HCT116 (cell line): ENCODE data around the gene DVL1. TPM values are rescaled to one million over a fixed set of nuclear protein-coding genes. Genes with fewer than 3 reads are reported as not detected.

Experiments
- ATAC-seq: fragments of 200-7000 bp; cut with Tn5 transposase; 2 replicates; pipeline ENCODE4 v1.9.1; 2020; ENCODE audit warnings: mild to moderate bottlenecking, moderate library complexity
- BruUV-seq: library from RNA; stranded (reverse); fragments of 400-500 nt; replicated peaks from 2 replicates; lab custom pipeline; 2021; lab: Mats Ljungman, UMichigan
- CTCF ChIA-PET: fragments of 300-600 bp; sonication (Branson Sonifier 250); formaldehyde crosslinking; loops from one replicate; lab custom pipeline; 2021; ENCODE audit warnings: antibody characterized with exemption; lab: Charles Lee
- POLR2A ChIA-PET: fragments of 300-600, 350-600 bp; sonication (Branson Sonifier 250); formaldehyde crosslinking; loops from one replicate; lab custom pipeline; 2021; ENCODE audit warnings: antibody characterized with exemption; lab: Charles Lee
- RAD21 ChIA-PET, 2 experiments: fragments of 300-600 bp; sonication (Branson Sonifier 250); formaldehyde crosslinking; loops; one replicate each; lab custom pipeline; 2023; ENCODE audit warnings: low total read pairs in 2 of 2; ENCODE audit not compliant: uncharacterized antibody in 2 of 2, unreplicated experiment in 2 of 2, low non-redundant PET in 1 of 2; lab: Charles Lee
- DNase-seq: peaks from one replicate; pipeline ENCODE4 v3.0.0-alpha.2; 2010; ENCODE audit warnings: low read depth, low spot score
- H2AFZ ChIP-seq: fragments of 200-600 bp; shearing (Covaris generic), sonication (generic); 2 replicates; pipeline ENCODE4 v1.6.1; 2017; ENCODE audit warnings: low read depth, mixed run types, mixed read lengths, antibody characterized with exemption, low read length; ENCODE audit not compliant: poor library complexity, severe bottlenecking
- H3K27ac ChIP-seq: 2 replicates; pipeline ENCODE4 v1.5.1; 2012; ENCODE audit warnings: low read depth, low read length
- H3K27me3 ChIP-seq: fragments of 200-600 bp; sonication (generic); 2 replicates; pipeline ENCODE4 v1.6.1; 2016; ENCODE audit warnings: mixed run types, low read length, mixed read lengths; ENCODE audit not compliant: insufficient read depth
- H3K36me3 ChIP-seq, 2 experiments: fragments of 200-500 bp in 1 of 2; fragments of 200-600 bp in 1 of 2; sonication (Bioruptor generic) in 1 of 2; sonication (generic) in 1 of 2; 2 replicates each; pipeline versions ENCODE4 v1.5.1 to v1.6.1; 2014 to 2016; ENCODE audit warnings: low read length in 2 of 2, inconsistent platforms in 1 of 2, mixed read lengths in 1 of 2, mixed run types in 1 of 2; ENCODE audit not compliant: insufficient read depth in 2 of 2, control insufficient read depth in 1 of 2
- H3K4me1 ChIP-seq, 2 experiments: fragments of 200-600 bp in 1 of 2; sonication (generic) in 1 of 2; 2 replicates each; pipeline versions ENCODE4 v1.5.1 to v1.6.1; 2012 to 2017; ENCODE audit warnings: low read length in 2 of 2, inconsistent platforms in 1 of 2, mild to moderate bottlenecking in 1 of 2, mixed read lengths in 1 of 2, mixed run types in 1 of 2, moderate library complexity in 1 of 2; ENCODE audit not compliant: insufficient read depth in 2 of 2, control insufficient read depth in 1 of 2
- H3K4me2 ChIP-seq: fragments of 200-600 bp; sonication (generic); 2 replicates; pipeline ENCODE4 v1.6.1; 2017; ENCODE audit warnings: mixed run types, low read length, mixed read lengths
- H3K4me3 ChIP-seq, 2 experiments: fragments of 200-600 bp in 1 of 2; sonication (generic) in 1 of 2; replicated peaks in 1 of 2; 2 replicates each; pipeline ENCODE4 v1.5.1; 2011 to 2016; ENCODE audit warnings: low read length in 2 of 2, control low read depth in 1 of 2, low read depth in 1 of 2, mild to moderate bottlenecking in 1 of 2, mixed read lengths in 1 of 2, mixed run types in 1 of 2
- H3K79me2 ChIP-seq: fragments of 200-600 bp; sonication (generic); 2 replicates; pipeline ENCODE4 v1.6.1; 2017; ENCODE audit warnings: mild to moderate bottlenecking, mixed run types, low read length, moderate library complexity, mixed read lengths; ENCODE audit not compliant: insufficient read depth
- H3K9ac ChIP-seq: fragments of 200-600 bp; sonication (generic); 2 replicates; pipeline ENCODE4 v1.6.1; 2016; ENCODE audit warnings: low read length, mixed read lengths
- H3K9me2 ChIP-seq: fragments of 200-600 bp; sonication (generic), shearing (Covaris generic); 2 replicates; pipeline ENCODE4 v1.6.1; 2017; ENCODE audit warnings: mixed run types, mild to moderate bottlenecking, moderate library complexity; ENCODE audit not compliant: insufficient read depth
- H3K9me3 ChIP-seq, 2 experiments: fragments of 200-500 bp in 1 of 2; fragments of 200-600 bp in 1 of 2; sonication (Bioruptor generic) in 1 of 2; sonication (generic) in 1 of 2; 2 replicates each; pipeline ENCODE4 v1.6.1; 2014 to 2017; ENCODE audit warnings: low read length in 2 of 2, mixed read lengths in 2 of 2, inconsistent platforms in 1 of 2, low read depth in 1 of 2, mild to moderate bottlenecking in 1 of 2, mixed run types in 1 of 2, moderate library complexity in 1 of 2; ENCODE audit not compliant: control insufficient read depth in 1 of 2, insufficient read depth in 1 of 2
- H4K20me1 ChIP-seq: fragments of 200-600 bp; sonication (generic), shearing (Covaris generic); 2 replicates; pipeline ENCODE4 v1.6.1; 2017; ENCODE audit warnings: mixed run types, mild to moderate bottlenecking, moderate library complexity; ENCODE audit not compliant: insufficient read depth
- EGR1 ChIP-seq: IDR thresholded peaks from 2 replicates; pipeline ENCODE4 v1.6.1; 2012; ENCODE audit warnings: low read depth
- ELF1 ChIP-seq: IDR thresholded peaks from 2 replicates; pipeline ENCODE4 v1.6.1; 2012; ENCODE audit warnings: low read depth, borderline replicate concordance
- EZH2phosphoT487 ChIP-seq: fragments of 200-600 bp; IDR thresholded peaks from 2 replicates; pipeline ENCODE4 v1.6.1; 2018; ENCODE audit warnings: antibody characterized with exemption, borderline replicate concordance
- FOSL1 ChIP-seq: IDR thresholded peaks from 2 replicates; pipeline ENCODE4 v1.6.1; 2012; ENCODE audit warnings: low read depth
- POLR2A ChIP-seq: IDR thresholded peaks from 2 replicates; pipeline ENCODE4 v1.7.0; 2011; ENCODE audit warnings: borderline replicate concordance; ENCODE audit not compliant: insufficient read depth, insufficient read length; ENCODE audit errors: extremely low read depth
- POLR2AphosphoS5 ChIP-seq: IDR thresholded peaks from 2 replicates; pipeline ENCODE4 v1.6.1; 2011; ENCODE audit warnings: mild to moderate bottlenecking, low read depth, low read length, moderate library complexity
- RAD21 ChIP-seq: IDR thresholded peaks from 2 replicates; pipeline ENCODE4 v1.6.1; 2012; ENCODE audit warnings: low read depth, mild to moderate bottlenecking
- SP1 ChIP-seq: IDR thresholded peaks from 2 replicates; pipeline ENCODE4 v1.6.1; 2012; ENCODE audit warnings: low read depth
- SRF ChIP-seq: IDR thresholded peaks from 2 replicates; pipeline ENCODE4 v1.6.1; 2012; ENCODE audit warnings: low read depth
- TCF7L2 ChIP-seq: IDR thresholded peaks from 2 replicates; pipeline ENCODE4 v1.7.0; 2011; ENCODE audit warnings: borderline replicate concordance, inconsistent platforms; ENCODE audit not compliant: insufficient read depth, insufficient read length; ENCODE audit errors: extremely low read depth
- YY1 ChIP-seq: IDR thresholded peaks from 2 replicates; pipeline ENCODE4 v1.6.1; 2011; ENCODE audit warnings: low read length, low read depth, moderate library complexity, mild to moderate bottlenecking; ENCODE audit not compliant: insufficient replicate concordance; ENCODE audit errors: extremely low read depth
- ZFX ChIP-seq: fragments of 450-650 bp; IDR thresholded peaks from 2 replicates; pipeline ENCODE4 v1.6.1; 2017
- ZNF274 ChIP-seq: fragments of 200-500 bp; sonication (Bioruptor generic); IDR thresholded peaks from 2 replicates; pipeline ENCODE4 v1.6.1; 2014; ENCODE audit warnings: mild to moderate bottlenecking, low read depth, low read length, inconsistent platforms
- intact Hi-C: fragments of 100-400 bp; cut with micrococcal nuclease; formaldehyde crosslinking; loops from 2 replicates; pipeline ENCODE4 v1.10.0; 2022
- total RNA-seq: library from RNA; stranded (reverse); gene quantifications from one replicate; pipeline ENCODE4 v1.2.1, GENCODE V29; 2021; ENCODE audit not compliant: unreplicated experiment
- TF ChIP-seq, protein P1 (sequence below), 3 experiments: fragments of 200-600 bp in 1 of 3; sonication (generic) in 1 of 3; IDR thresholded peaks in 2 of 3; conservative IDR thresholded peaks in 1 of 3; 2 replicates each; pipeline ENCODE4 v1.5.1; 2012 to 2017; ENCODE audit warnings: low read depth in 2 of 3, low read length in 2 of 3, antibody characterized with exemption in 1 of 3, borderline replicate concordance in 1 of 3, control low read depth in 1 of 3, mild to moderate bottlenecking in 1 of 3, mixed read lengths in 1 of 3, mixed run types in 1 of 3, moderate library complexity in 1 of 3; ENCODE audit not compliant: insufficient read depth in 1 of 3
- TF ChIP-seq, protein P2 (sequence below): IDR thresholded peaks from 2 replicates; pipeline ENCODE4 v1.6.1; 2012
- TF ChIP-seq, protein P3 (sequence below): IDR thresholded peaks from 2 replicates; pipeline ENCODE4 v1.6.1; 2012

Gene DVL1
- total RNA-seq, 1 experiment from 2014 or later, result 160 TPM

DNA sequence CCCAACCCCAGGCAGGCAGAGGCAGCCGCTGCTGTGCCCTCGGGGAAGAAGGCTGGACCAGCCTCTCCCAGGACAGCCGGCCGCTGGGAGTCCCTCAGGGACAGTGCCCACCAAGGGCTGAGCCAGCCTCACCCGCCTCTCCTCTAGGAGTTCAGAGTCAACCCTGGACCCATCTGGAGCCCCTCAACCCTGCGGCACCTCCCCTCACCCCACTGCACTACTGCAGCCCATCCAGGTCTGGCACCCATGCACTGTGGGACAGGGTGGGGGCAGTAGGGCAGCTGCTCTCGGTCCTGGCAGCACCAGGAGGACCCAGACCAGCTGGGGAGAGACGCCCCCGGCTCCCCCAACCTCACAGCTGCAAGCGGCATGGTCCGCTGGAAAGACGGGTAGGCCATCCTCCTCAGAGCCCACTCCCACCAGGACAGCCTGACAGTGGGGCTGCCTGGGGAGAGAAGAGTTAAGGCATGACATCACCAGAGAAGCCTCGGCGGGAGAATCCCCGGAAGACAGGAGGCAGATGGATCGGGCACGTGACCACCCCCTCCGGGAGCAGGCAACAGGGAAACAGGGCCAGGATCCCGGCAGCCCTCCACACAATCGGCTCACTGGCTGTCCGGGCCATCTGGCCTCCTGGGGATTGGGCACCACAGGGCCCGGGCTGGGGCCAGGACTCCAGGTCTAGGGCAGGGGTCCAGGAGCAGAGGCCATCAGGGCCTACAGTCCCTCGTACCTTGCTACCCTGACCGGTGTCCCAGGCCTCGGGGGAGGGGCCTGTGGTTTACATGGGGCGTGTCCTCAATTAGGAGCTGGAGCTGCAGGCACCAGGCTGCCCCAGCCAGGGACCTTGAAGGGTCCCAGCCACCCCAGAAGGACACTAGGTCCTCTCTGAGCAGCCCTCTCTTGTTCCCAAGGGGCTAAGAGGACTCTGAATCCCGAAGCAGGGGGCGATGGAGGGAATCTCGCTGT, 44.6 kb downstream of the DVL1 start:
- Histone ChIP-seq H2AFZ (no peak overlapping the region), H3K4me1 (peaks cover 29 to 50% of the 10 kb centered on the region in 2 experiments), H3K27ac (peak overlapping the region; percentile 99), H3K36me3 (no peaks in the 10 kb centered on the region), H3K4me2 (peak overlapping the region; percentile 99), H3K27me3 (no peaks in the 10 kb centered on the region), H3K9me2 (no peaks in the 10 kb centered on the region), H4K20me1 (no peaks in the 10 kb centered on the region), H3K4me3 (peak overlapping the region; percentile 60 to 86), H3K9ac (peak overlapping the region; percentile 79), H3K9me3 (no peaks in the 10 kb centered on the region), H3K79me2 (peaks cover 21% of the 10 kb centered on the region)
- BruUV-seq, result no TSS peak
- peak; percentile 44 for ATAC-seq
- intact Hi-C loops, result loop anchor here (2.0 to 5.0 kb wide), 2 partner anchors 43 to 70 kb away; partner anchors contain the start of genes AURKAIP1 and DVL1
- peak; percentile 23 for TF ChIP-seq POLR2A
- TF ChIP-seq ZFX, result peak; percentile 77; the same call in 1 of the 2 replicates
- peak; percentile 44 for TF ChIP-seq POLR2AphosphoS5
- TF ChIP-seq SP1, result no peak
- no peak for DNase-seq
- POLR2A ChIA-PET, result interaction anchor here (1.1 to 1.2 kb wide), 2 partner anchors 71 to 230 kb away, joined by 4 to 5 read pairs; partner anchors contain the start of genes AURKAIP1 and RNF223
- RAD21 ChIA-PET, result interaction anchor here in 1 of 2 experiments (1.1 kb wide), 1 partner anchor 13 kb away, joined by 3 read pairs; no protein-coding TSS in a partner anchor
- CTCF ChIA-PET, result interaction anchor here (0.7 to 1.7 kb wide), 4 partner anchors 13 to 200 kb away, joined by 3 to 16 read pairs (median 4); no protein-coding TSS in a partner anchor

DNA sequence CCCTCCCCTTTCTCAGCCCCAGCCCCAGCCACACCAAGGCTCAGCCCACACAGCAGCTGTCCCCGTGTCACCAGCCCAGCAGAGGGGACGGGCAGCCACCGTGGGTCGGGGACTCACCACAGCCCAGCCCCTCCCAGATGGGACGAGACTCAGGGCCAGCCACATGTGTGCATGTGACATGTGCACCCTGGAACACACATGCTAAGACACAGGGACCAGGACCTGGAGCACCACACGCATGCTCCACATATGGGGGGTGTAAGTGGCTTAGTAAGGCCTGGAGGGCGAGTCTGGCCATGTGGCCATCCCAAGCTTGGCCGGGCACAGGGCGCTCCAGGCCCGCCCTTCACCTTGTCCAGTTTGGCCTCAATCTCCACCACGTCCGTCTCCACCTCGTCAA, 45.5 kb downstream of the DVL1 start:
- Histone ChIP-seq H3K36me3 (no peaks in the 10 kb centered on the region), H2AFZ (no peak overlapping the region), H3K9me2 (no peaks in the 10 kb centered on the region), H3K9me3 (no peaks in the 10 kb centered on the region), H3K27ac (peak overlapping the region; percentile 99; the same call in 1 of the 2 replicates), H3K79me2 (peaks cover 13% of the 10 kb centered on the region), H3K4me1 (peaks cover 29 to 47% of the 10 kb centered on the region in 2 experiments), H4K20me1 (no peaks in the 10 kb centered on the region), H3K27me3 (no peaks in the 10 kb centered on the region), H3K4me2 (peak overlapping the region; percentile 99; the same call in 1 of the 2 replicates), H3K4me3 (no peak overlapping the region), H3K9ac (peak overlapping the region; percentile 79; the same call in 1 of the 2 replicates)
- intact Hi-C loops, result loop anchor here (2.0 kb wide), 1 partner anchor 71 kb away; the partner anchor contains the start of gene AURKAIP1
- BruUV-seq, result no TSS peak
- ChIA-PET RAD21 (no interaction called here), CTCF (interaction anchor here (1.7 kb wide), 1 partner anchor 181 kb away, joined by 4 read pairs; no protein-coding TSS in a partner anchor), POLR2A (no interaction called here)
- DNase-seq, result no peak
- ATAC-seq, result no peak
- TF ChIP-seq ELF1, result no peak
- no peak for TF ChIP-seq EZH2phosphoT487
- TF ChIP-seq POLR2AphosphoS5, result no peak
- no peak for TF ChIP-seq SRF
- no peak for TF ChIP-seq EGR1
- TF ChIP-seq POLR2A, result no peak
- no peak for TF ChIP-seq RAD21
- TF ChIP-seq TCF7L2, result no peak
- no peak for TF ChIP-seq SP1
- TF ChIP-seq, protein P1, sequence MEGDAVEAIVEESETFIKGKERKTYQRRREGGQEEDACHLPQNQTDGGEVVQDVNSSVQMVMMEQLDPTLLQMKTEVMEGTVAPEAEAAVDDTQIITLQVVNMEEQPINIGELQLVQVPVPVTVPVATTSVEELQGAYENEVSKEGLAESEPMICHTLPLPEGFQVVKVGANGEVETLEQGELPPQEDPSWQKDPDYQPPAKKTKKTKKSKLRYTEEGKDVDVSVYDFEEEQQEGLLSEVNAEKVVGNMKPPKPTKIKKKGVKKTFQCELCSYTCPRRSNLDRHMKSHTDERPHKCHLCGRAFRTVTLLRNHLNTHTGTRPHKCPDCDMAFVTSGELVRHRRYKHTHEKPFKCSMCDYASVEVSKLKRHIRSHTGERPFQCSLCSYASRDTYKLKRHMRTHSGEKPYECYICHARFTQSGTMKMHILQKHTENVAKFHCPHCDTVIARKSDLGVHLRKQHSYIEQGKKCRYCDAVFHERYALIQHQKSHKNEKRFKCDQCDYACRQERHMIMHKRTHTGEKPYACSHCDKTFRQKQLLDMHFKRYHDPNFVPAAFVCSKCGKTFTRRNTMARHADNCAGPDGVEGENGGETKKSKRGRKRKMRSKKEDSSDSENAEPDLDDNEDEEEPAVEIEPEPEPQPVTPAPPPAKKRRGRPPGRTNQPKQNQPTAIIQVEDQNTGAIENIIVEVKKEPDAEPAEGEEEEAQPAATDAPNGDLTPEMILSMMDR (IDR thresholded peaks at IDR 0.05 in 2 of 3, conservative IDR thresholded peaks at IDR 0.05 in 1 of 3; ENCODE audit: borderline replicate concordance in 1 of 3, insufficient read depth in 1 of 3, low read depth in 2 of 3, low read length in 2 of 3), result no peak
- TF ChIP-seq, protein P2, sequence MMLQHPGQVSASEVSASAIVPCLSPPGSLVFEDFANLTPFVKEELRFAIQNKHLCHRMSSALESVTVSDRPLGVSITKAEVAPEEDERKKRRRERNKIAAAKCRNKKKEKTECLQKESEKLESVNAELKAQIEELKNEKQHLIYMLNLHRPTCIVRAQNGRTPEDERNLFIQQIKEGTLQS, result no peak
- TF ChIP-seq ZNF274, result no peak
- no peak for TF ChIP-seq YY1
- TF ChIP-seq FOSL1, result no peak
- TF ChIP-seq, protein P3, sequence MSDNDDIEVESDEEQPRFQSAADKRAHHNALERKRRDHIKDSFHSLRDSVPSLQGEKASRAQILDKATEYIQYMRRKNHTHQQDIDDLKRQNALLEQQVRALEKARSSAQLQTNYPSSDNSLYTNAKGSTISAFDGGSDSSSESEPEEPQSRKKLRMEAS, result no peak
- no peak for TF ChIP-seq ZFX
